ENCODE measurements around the gene NME1.
"Not testable (repeated sequence)": the region's sequence is repeated elsewhere in the genome, so short reads cannot be mapped to it uniquely, and the experiment has no call there.

The NME1 gene

DNA sequence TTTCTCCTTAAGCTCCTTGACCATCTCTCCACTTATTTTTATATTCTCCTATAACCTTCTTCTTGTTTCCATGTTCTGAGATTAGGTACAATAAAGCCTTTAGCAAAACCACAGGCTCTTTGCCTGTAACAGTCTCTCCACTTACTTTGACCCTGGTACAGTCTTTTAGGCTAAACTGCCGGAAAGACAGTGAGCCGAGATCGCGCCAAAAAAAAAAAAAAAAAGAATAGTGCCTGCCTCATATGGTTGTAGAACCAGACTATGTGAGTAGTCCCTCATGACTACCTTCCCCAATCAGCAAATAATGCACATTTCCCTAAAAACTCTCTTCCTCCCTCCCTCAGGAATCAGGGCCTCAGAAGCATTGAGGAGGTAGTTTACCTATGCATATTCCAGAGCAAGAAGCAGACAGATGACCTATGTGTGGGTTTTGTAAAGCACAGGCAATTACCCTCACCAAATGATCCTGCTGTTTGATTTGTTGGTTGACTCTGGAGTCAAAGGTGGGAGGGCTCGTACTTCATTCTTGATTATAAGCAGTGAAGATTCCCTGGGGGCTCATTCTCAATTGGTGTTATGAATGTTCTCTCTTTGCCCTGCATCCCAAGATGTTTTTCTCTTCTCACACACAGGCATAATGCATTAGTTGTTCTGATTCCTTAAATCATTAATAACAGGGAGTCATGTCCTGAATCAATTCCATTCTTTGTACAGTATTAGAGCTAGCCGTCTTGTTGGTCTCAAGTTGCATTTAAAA, 8.9 kb upstream of the NME1 start:
- DNase-seq (ENCODE audit: low read depth in 1 of 2, low spot score in 1 of 2) = no peak

DNA sequence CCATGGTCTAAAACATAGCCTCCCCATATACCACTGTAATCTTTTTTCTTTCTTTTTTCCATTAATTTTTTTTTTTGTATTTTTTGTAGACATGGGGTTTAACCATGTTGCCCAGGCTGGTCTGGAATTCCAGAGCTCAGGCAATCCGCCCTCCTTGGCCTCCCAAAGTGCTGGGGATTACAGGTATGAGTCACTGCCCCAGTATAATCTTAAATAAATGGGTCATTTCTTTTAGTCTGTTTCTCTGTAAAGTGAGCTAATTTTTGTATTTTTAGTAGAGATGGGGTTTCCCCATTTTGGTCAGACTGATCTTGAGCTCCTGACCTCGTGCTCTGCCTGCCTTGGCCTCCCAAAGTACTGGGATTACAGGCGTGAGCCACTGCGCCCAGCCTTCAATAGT, 5.7 kb upstream of the NME1 start:
- DNase-seq (ENCODE audit: low read depth in 1 of 2, low spot score in 1 of 2) = no peak

DNA sequence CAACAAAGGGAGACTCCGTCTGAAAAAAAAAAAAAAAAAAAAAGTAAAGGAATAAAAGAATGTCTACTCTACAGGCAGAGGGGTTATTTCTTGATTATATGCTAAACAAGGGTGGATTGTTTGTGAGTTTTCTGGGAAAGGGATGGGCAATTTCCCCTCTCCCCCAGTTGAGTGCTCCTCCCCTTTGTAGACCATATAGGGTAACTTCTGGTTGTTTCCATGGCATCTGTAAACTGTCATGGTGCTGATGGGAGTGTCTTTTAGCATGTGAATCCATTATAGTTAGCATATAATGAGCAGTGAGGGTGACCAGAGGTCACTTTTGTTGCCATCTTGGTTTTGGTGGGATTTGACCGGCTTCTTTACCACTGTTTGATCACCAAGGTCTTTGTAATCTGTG, 4.2 kb upstream of the NME1 start:
- no peak for DNase-seq (ENCODE audit: low read depth in 1 of 2, low spot score in 1 of 2)

DNA sequence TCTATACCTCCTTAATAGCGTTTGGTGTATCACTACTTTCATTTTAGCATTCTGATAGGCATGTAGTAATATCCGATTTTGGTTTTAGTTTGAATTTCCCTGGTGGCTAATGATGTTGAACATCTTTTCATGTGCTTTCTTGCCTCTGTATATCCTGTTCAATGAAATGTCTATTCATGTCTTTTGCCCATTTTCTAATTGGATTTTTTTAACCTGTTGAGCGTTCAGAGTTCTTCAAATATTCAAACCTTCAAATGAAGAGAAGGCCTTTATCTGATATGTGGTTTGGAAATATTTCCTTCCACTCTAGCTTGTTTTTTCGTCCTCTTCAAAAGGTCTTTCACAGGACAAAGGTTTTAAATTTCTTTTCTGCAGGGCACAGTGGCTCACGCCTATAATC, 2.4 kb upstream of the NME1 start:
- no peak for DNase-seq (ENCODE audit: low read depth in 1 of 2, low spot score in 1 of 2)

DNA sequence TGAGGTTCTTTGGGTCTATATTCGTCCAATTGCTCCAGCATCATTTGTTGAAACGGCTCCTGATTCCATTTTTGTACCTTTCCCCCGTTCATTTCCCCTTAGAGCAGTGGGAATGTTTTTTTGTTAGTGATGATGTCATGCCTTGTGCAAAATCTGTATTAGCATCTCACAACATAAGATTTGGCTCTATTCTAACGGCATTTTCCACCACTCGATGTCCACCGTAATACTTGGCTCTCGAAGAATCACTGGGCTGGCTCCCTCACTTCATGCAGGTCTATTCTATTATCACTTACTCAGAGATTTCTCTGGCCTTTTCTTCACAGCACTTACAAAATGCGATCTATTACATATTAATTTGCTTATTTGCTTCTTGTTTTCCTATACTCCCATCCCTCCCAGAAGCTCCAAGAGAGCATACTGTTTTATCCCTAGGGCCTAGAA, 571 bp upstream of the NME1 start:
- DNase-seq (ENCODE audit: low read depth in 1 of 2, low spot score in 1 of 2) = no peak

DNA sequence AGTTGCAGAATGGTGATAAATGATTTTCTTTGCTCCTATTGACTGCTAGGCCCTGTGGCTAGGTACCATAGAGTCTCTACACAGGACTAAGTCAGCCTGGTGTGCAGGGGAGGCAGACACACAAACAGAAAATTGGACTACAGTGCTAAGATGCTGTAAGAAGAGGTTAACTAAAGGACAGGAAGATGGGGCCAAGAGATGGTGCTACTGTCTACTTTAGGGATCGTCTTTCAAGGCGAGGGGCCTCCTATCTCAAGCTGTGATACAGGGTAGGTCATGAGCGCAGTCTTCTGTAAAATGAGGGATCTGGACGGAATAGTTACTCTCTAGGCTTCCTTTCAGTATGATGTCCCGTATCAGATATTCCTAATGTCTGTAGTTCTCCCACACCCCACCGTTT, 817 bp downstream of the NME1 start:
- no peak for DNase-seq (ENCODE audit: low read depth in 1 of 2, low spot score in 1 of 2)

DNA sequence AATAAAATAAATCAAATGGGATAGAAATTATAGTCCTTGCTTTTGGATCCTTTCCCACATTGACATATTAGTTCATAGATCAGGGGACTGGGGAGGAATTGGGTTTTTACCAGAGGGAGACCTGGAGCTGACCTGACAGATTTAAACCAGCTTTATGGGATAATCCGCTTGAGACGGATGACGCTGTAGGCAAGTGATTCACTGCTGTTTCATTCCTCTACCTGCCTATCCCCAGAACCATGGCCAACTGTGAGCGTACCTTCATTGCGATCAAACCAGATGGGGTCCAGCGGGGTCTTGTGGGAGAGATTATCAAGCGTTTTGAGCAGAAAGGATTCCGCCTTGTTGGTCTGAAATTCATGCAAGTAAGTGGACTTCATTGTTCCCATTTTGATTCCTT, 2.1 kb downstream of the NME1 start:
- no peak for DNase-seq (ENCODE audit: low read depth in 1 of 2, low spot score in 1 of 2)

DNA sequence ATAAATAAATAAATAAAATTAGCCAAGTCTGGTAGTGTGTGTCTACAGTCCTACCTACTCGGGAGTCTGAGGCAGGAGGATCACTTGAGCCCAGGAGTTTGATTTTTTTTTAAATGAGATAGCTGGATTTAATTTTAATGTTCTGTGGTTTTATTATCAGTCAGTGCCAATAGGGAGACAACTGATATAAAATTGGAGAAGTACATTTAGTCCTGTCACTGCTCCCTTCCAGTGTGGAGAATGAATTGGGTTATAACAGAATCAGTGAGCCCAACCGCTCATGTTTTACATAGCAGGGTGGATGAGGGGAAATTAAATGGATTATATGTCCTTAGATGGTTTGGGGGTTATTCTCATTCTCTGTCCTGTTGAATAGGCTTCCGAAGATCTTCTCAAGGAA, 6.2 kb downstream of the NME1 start:
- no peak for DNase-seq (ENCODE audit: low read depth in 1 of 2, low spot score in 1 of 2)

DNA sequence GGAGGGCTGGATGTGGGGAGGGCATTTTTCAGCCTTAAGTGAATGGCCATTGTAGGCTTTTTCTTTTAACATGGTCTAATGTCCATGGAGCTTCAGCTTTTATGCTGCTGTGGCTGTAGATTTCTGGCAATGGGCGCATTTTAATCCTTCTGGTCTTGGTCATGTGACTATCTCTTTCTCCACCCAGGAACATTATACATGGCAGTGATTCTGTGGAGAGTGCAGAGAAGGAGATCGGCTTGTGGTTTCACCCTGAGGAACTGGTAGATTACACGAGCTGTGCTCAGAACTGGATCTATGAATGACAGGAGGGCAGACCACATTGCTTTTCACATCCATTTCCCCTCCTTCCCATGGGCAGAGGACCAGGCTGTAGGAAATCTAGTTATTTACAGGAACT, 8.2 kb downstream of the NME1 start:
- DNase-seq (ENCODE audit: low read depth in 1 of 2, low spot score in 1 of 2) = no peak

DNA sequence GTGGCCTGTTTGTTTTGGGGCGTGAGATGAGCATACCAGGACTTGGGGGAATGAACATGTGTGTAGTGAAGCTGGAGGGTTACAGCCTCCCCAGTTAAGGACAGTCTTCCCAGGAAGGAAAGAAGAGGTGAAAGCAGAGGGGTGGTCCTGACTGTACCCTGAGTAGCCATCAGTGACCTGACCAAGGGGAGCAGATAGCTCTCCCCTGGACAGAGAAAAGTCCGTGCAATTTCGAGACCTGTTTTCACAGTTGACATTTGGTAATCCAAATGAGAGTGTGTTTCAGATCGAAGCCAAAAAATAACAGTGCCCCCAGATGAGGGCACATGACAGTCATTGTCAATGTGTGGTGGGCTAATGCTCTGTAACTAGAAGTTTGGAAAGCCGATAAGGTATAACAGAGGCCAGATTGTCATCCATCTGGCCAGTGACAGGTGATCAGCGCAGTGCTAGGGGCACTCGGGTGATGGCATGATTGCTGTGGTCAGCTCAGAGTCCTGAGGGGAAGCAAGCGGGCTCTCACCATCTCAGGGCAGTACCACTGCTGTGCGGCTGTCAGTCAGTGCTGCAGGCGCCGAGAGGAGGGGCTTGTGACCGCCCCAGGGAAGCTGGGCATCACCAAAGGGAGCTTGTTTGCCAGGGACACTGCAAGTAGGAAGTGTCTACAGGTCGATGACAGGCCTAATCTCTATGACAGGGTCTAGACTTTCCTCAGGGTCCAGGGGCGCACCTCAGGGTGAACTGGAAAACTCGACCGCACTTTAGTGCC, 11.7 kb downstream of the NME1 start:
- DNase-seq (ENCODE audit: low read depth in 1 of 2, low spot score in 1 of 2) = peak in 1 of 2 donors; percentile 9

DNA sequence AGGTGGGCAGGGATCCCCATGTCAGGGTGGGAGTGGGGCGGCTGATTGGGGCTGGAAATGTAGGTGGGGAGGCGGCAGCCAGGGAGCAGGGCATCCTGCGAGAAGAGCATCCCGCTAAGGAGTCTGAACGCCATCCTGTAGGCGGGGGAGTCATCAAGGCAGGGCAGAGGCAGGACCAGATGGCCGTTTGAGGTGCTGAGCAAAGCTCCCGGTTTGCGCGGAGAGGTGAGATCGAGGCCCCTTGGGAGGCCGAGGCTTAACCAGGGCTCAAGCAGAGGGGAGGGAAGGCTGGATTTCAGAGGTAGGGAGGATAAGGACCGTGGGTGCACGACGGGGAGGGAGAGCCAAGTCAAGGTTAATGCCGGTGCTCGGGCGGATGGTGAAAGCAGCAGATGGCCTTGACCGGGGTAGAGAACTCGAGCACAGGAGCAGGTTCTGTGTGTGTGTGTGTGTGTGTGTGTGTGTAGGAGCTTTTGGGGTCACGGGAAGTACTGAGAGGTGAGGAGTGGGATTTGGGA, 12.4 kb downstream of the NME1 start:
- DNase-seq (ENCODE audit: low read depth in 1 of 2, low spot score in 1 of 2) = no peak

DNA sequence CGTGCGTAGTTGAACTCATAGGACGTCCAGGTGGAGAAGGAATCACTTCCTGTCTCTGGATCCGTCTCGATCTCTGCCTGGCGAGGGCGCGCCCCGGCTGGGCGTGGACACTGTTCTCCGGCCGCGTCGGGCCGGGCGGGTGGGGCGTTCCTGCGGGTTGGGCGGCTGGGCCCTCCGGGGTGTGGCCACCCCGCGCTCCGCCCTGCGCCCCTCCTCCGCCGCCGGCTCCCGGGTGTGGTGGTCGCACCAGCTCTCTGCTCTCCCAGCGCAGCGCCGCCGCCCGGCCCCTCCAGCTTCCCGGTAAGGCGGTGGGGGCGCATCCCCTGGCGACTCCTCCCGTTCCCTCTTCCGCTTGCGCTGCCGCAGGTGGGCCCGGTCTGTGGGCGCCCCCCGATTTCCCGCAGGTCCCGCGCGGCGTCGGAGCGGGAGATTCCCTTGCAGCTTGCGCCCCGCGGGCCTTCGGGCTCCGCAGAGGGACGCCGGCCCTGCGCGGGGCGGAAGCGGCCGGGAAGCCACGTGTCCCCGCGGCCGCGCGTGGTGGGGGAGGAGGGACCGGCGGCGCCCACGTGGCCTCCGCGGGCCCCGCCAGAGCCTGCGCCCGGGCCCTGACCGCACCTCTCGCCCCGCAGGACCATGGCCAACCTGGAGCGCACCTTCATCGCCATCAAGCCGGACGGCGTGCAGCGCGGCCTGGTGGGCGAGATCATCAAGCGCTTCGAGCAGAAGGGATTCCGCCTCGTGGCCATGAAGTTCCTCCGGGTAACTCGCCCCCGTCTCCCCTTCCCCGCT, 13.0 kb downstream of the NME1 start, which contains the start of gene NME2:
NME2 (plus strand) TSS at position 214 of the 789 bp plus-strand sequence; CDS start at position 634, 420 bp downstream.
- peak; percentile 57 to 67 for DNase-seq (ENCODE audit: low read depth in 1 of 2, low spot score in 1 of 2)

DNA sequence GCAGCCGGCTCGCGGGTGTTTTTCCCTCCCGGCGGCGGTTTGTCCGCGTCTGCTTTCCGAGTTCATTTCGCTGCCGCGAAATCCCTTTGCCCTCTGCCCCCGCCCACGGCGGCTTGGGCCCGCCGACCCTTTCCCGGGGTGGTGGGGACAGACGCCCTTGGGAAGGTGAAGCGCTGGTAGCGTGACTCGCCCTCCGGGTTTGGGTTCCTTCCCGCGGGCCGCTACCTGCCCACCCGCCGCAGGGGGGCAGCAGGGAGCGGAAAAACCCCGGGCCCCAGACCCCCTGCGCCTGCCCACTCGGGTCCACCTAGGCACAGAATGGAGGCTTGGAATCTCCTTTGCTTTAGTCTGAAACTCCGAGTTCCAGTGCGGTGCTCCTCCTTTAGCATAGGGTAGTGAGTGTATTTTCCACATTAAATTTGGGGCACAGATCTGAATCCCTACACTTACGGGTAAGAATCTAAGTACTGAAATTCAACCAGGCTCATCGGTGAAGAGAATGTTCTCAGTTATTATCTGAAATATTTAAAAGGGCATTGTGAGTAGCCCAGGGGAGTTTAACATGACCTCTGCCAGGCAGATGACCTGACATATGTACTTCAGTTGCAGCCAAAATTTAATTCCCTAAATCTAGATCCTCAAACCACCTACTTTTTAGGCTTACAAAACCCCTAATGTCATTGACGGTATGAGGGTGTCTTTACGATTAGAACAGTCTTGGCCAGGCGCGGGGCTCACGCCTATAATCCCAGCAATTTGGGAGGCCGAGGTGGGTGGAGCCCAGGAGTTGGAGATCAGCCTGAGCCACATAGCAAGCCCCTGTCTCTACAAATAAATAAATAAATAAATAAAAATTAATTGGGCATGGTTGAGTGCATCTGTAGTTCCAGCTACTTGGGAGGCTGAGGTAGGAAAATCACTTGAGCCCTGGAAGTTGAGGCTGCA, 13.9 kb downstream of the NME1 start:
- peak; percentile 58 to 61 for DNase-seq (ENCODE audit: low read depth in 1 of 2, low spot score in 1 of 2)

DNA sequence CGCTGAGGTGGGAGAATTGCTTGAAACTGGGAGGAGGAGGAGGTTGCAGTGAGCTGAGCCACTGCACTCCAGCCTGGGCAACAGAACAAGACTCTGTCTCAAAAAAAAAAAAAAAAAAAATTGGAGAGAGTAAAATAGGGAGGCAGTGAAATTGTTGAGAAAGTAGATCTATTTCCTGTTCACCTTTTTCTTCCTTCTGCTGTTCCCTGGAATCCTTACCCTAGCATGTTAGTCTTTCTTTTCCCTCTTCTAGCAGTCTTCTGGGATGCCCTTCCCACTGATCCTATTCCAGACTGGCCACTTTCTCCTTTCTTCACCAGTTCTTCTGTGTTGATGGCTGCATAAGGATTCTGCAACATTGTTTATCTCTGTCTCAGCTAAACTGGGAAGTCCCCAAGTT, 16.0 kb downstream of the NME1 start:
- no peak for DNase-seq (ENCODE audit: low read depth in 1 of 2, low spot score in 1 of 2)

DNA sequence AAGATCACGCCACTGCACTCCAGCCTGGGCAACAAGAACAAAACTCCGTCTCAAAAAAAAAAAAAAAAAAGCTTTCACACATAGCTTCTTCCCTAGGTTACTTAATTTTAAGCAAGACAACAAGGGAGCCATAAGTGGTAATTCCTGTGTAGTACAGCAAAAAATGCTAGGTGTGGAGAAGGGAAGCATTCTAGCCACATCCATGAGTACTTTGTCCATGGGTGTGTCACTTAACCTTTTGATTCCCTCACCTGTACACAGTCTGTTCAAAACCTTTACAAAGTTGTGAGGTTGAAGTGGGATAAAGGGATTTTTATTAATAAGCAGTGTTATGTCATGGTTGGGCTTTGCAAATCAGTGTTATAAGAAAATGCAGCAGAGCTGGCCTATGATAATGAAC, 17.4 kb downstream of the NME1 start:
- no peak for DNase-seq (ENCODE audit: low read depth in 1 of 2, low spot score in 1 of 2)

DNA sequence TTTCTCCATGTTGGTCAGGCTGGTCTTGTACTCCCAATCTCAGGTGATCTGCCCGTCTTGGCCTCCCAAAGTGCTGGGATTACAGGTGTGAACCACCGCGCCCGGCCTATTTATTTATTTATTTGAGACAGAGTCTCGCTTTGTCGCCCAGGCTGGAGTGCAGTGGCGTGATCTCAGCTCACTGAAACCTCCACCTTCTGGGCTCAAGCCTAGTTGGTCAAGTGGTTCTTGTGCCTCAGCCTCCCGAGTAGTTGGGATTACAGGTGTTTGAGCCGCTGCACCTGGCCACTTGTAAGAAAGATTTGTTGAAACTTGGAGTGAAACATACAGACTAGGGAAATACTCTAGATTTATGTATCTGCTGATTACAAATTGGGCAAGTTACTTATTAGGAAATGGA, 18.7 kb downstream of the NME1 start:
- DNase-seq (ENCODE audit: low read depth in 1 of 2, low spot score in 1 of 2) = not testable (repeated sequence)

DNA sequence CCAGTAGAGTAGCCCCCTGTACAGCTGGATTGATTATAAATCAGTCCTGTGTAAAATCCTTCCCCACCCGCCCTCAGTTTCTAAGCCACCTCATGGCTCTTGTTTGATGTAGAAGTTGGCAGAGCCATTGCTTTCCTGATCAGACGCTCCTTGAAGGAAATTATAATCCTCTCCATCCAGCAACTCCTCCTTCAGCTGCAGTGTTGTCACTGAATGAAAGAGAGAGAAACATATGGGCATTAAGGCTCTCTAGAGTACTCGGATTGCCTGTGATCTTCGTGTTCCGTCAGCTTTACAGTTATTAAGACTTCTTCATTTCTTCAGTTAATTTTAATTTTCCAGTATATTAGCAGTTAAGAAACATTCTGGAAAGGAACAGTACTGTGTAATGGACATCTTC, 27.1 kb downstream of the NME1 start:
- DNase-seq (ENCODE audit: low read depth in 1 of 2, low spot score in 1 of 2) = no peak

DNA sequence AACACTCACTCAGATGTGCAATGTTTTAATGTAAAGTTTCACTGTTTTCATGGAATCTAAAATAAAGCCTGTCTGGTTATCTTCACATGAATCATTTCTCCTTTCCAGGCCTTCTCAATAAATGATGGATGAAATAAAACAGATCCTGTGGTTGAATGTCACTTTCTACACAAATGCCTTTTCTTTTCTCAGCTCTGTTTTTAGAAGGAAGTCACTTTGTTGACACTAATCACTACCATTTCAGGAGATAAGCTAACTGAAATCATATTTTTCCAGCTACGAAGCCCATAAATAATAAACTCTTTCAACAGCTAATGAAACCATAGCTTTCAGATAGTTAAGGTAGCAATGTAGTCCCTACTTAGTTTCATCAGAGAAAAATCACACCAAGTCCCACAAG, 30.8 kb downstream of the NME1 start:
- no peak for DNase-seq (ENCODE audit: low read depth in 1 of 2, low spot score in 1 of 2)

DNA sequence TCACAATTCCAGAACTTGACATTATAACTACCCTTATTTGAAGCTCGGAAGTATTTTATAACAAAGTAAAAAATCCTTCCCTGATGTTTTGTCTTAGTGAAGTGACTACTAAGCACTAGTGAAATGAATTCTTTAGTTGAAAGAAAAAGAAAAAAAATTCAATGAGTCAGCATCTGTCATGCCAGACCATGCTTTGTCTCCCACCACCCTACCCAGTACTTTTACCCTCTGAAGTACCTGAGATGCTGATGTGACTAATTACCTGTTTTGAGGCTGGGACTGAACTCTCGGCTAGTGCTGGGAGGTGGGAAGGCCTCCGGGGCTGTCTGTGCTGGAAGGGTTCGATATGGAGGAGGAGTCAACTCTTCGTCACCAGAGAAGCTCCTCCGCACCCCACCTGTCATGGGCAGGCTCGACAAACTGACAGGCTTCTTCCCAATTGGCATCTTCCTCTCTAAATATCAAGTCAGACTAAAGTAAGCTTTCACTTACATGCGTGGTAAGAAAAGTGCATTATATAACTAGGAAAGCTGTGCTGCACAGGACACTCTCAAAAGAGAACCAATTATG, 32.5 kb downstream of the NME1 start:
- DNase-seq (ENCODE audit: low read depth in 1 of 2, low spot score in 1 of 2) = no peak

DNA sequence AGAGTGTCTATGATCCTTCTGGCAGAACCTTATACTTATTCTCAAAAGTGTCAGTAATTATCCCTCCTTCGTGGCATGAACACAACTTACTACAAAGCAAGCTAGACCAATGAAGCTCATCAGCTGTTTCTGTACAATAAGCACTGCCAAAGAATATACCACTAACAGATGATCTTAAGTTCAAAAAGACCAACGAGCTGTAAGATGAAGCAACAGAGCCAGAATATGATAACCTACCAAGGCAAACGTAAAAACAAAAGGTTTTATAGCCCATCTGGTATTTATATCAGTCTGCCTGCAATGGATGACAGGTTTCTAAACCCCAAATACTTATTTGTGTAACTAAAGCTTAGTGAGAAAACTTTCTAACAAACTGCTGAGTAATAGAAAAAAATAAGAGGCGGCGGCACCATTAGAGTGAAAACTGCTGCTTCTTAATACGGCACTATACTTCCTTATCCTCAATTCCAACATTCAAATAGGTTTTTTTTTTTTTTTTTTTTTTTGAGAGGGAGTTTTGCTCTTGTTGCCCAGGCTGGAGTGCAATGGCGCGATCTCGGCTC, 35.0 kb downstream of the NME1 start:
- DNase-seq (ENCODE audit: low read depth in 1 of 2, low spot score in 1 of 2) = no peak

Data from activated CD4-positive, alpha-beta T cell treated with anti-CD3 and anti-CD28 coated beads, Interleukin-2, amount 50 U/mL, for 24 hours (primary cell).